OCI-LY7 (cell line): ENCODE measurements around the gene IP6K3. TPM values are rescaled to one million over a fixed set of nuclear protein-coding genes. Genes with fewer than 3 reads are reported as not detected.
A peak's percentile ranks its signal among the peaks of the same experiment; 100 is the strongest.

Experiments used
- BruUV-seq: library from RNA; stranded (reverse); fragments of 400-500 nt; replicated peaks from 2 replicates; lab custom pipeline; 2021; lab: Mats Ljungman, UMichigan
- CTCF ChIA-PET: fragments of 300-600 bp; sonication (Branson Sonifier 250); formaldehyde crosslinking; loops from one replicate; lab custom pipeline; 2022; ENCODE audit warnings: antibody characterized with exemption; ENCODE audit not compliant: unreplicated experiment; lab: Charles Lee
- POLR2A ChIA-PET: fragments of 300-600 bp; sonication (Branson Sonifier 250); formaldehyde crosslinking; loops from one replicate; lab custom pipeline; 2022; ENCODE audit warnings: antibody characterized with exemption; lab: Charles Lee
- DNase-seq: peaks from one replicate; pipeline ENCODE4 v3.0.0-alpha.2; 2015; ENCODE audit warnings: low spot score
- H2AFZ ChIP-seq: fragments of 200-600 bp; sonication (generic), shearing (Covaris generic); 2 replicates; pipeline ENCODE4 v1.6.1; 2014; ENCODE audit warnings: mild to moderate bottlenecking, antibody characterized with exemption, low read length, moderate library complexity
- H3K27ac ChIP-seq: fragments of 200-600 bp; sonication (generic); 2 replicates; pipeline ENCODE4 v1.5.1; 2014; ENCODE audit warnings: mixed run types, low read depth, mild to moderate bottlenecking, moderate library complexity, low read length, inconsistent platforms; ENCODE audit not compliant: poor library complexity, severe bottlenecking
- H3K36me3 ChIP-seq: fragments of 200-600 bp; sonication (generic); 2 replicates; pipeline ENCODE4 v1.6.1; 2014; ENCODE audit warnings: mild to moderate bottlenecking, antibody characterized with exemption, low read length, moderate library complexity, mixed read lengths; ENCODE audit not compliant: insufficient read depth
- H3K4me1 ChIP-seq: fragments of 200-600 bp; sonication (generic); 2 replicates; pipeline ENCODE4 v1.5.1; 2014; ENCODE audit warnings: mild to moderate bottlenecking, low read length; ENCODE audit not compliant: insufficient read depth, poor library complexity, severe bottlenecking
- H3K4me2 ChIP-seq: fragments of 200-600 bp; sonication (generic); 2 replicates; pipeline ENCODE4 v1.6.1; 2014; ENCODE audit warnings: mild to moderate bottlenecking, low read length
- H3K4me3 ChIP-seq: fragments of 200-600 bp; sonication (generic); 2 replicates; pipeline ENCODE4 v1.5.1; 2014; ENCODE audit warnings: mild to moderate bottlenecking, low read depth, low read length; ENCODE audit not compliant: poor library complexity, severe bottlenecking
- H3K79me2 ChIP-seq: fragments of 200-600 bp; sonication (generic); 2 replicates; pipeline ENCODE4 v1.6.1; 2016; ENCODE audit warnings: low read depth, mild to moderate bottlenecking, low read length, moderate library complexity, mixed read lengths; ENCODE audit not compliant: insufficient read depth
- H3K9me2 ChIP-seq: fragments of 200-600 bp; sonication (generic); 2 replicates; pipeline ENCODE4 v1.6.1; 2016; ENCODE audit warnings: mild to moderate bottlenecking, low read length, mixed read lengths; ENCODE audit not compliant: insufficient read depth
- H3K9me3 ChIP-seq: fragments of 200-600 bp; sonication (generic); 2 replicates; pipeline ENCODE4 v1.6.1; 2014; ENCODE audit warnings: mild to moderate bottlenecking, mixed run types, low read length, mixed read lengths
- H4K20me1 ChIP-seq: fragments of 200-600 bp; sonication (generic); 2 replicates; pipeline ENCODE4 v1.6.1; 2014; ENCODE audit warnings: mild to moderate bottlenecking, antibody characterized with exemption, low read length, moderate library complexity, mixed read lengths; ENCODE audit not compliant: insufficient read depth
- EZH2phosphoT487 ChIP-seq: fragments of 200-600 bp; sonication (generic); IDR thresholded peaks from 2 replicates; pipeline ENCODE4 v1.6.1; 2018; ENCODE audit warnings: low read depth, borderline replicate concordance, mild to moderate bottlenecking, mixed run types, antibody characterized with exemption, low read length, moderate library complexity, mixed read lengths
- intact Hi-C: fragments of 100-400 bp; cut with micrococcal nuclease; formaldehyde crosslinking; loops from one replicate; pipeline ENCODE4 v1.10.0; 2022; ENCODE audit not compliant: unreplicated experiment
- total RNA-seq, 2 experiments: library from RNA; depleted of rRNA in 1 of 2; stranded (reverse); fragments of >200 nt in 1 of 2; shearing (Covaris generic) in 1 of 2; gene quantifications; 2 replicates each; pipeline ENCODE4 v1.2.3, GENCODE V29; 2014 to 2022
- TF ChIP-seq, protein P1 (sequence below): fragments of 200-600 bp; sonication (generic); conservative IDR thresholded peaks from 2 replicates; pipeline ENCODE4 v1.5.1; 2014; ENCODE audit warnings: mild to moderate bottlenecking, antibody characterized with exemption, low read length, moderate library complexity, mixed read lengths

Gene IP6K3
- total RNA-seq, 2 experiments from 2014 or later, result not detected

DNA sequence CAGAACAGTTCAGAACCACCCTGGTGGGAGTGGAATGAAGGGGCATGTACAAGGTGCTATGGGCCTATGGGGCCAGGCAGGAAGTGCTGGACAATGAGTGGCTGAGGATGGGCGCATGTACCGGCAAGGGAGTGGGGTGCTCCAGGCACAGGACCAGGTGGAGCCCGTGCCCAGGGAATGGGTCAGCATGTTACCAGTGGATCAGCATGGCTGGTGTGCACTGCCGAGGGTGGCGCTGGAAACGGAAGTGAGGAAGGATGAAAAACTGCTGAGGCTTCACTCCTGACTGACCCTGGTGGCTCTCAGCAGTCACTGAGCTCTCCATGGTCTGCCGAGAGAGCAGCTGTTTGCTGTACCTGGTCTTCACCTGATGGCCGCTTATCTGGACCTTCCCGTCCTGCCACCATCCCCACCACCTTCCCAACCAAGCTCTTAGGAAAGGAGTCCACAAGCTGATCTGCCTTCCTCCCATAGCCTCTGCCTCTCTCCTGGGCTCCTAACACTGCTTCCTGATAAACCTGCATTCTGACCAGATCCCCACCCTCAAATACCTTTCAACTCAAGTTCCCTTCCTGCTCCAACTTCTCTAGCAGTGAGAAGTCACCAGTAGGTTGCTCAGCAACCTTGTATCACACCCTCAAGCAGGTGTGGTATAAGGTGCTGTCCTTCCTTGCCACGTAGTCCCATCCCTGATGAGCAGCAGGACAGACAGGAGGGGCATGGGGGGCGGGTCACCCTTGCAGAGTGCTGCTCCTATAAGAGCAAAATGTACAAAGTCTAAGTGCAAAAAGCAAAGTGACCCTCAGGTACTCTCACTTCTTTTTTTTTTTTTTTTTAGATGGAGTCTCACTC, 42.3 kb downstream of the IP6K3 start:
- Histone ChIP-seq H3K9me3 (no peaks in the 10 kb centered on the region), H3K4me3 (no peak overlapping the region), H2AFZ (no peak overlapping the region), H3K4me2 (no peak overlapping the region), H3K9me2 (no peaks in the 10 kb centered on the region), H3K79me2 (peaks cover 2% of the 10 kb centered on the region; the same call in 1 of the 2 replicates), H3K4me1 (peaks cover 26% of the 10 kb centered on the region), H3K27ac (no peak overlapping the region), H4K20me1 (0 out of 2 replicates have a peak, but pooled peaks cover 6% of the 10 kb centered on the region), H3K36me3 (peaks cover 63% of the 10 kb centered on the region)
- intact Hi-C loops, result no loop called here
- BruUV-seq, result no TSS peak
- ChIA-PET POLR2A (no interaction called here), CTCF (no interaction called here)
- TF ChIP-seq, protein P1, sequence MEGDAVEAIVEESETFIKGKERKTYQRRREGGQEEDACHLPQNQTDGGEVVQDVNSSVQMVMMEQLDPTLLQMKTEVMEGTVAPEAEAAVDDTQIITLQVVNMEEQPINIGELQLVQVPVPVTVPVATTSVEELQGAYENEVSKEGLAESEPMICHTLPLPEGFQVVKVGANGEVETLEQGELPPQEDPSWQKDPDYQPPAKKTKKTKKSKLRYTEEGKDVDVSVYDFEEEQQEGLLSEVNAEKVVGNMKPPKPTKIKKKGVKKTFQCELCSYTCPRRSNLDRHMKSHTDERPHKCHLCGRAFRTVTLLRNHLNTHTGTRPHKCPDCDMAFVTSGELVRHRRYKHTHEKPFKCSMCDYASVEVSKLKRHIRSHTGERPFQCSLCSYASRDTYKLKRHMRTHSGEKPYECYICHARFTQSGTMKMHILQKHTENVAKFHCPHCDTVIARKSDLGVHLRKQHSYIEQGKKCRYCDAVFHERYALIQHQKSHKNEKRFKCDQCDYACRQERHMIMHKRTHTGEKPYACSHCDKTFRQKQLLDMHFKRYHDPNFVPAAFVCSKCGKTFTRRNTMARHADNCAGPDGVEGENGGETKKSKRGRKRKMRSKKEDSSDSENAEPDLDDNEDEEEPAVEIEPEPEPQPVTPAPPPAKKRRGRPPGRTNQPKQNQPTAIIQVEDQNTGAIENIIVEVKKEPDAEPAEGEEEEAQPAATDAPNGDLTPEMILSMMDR, result no peak
- DNase-seq, result no peak

DNA sequence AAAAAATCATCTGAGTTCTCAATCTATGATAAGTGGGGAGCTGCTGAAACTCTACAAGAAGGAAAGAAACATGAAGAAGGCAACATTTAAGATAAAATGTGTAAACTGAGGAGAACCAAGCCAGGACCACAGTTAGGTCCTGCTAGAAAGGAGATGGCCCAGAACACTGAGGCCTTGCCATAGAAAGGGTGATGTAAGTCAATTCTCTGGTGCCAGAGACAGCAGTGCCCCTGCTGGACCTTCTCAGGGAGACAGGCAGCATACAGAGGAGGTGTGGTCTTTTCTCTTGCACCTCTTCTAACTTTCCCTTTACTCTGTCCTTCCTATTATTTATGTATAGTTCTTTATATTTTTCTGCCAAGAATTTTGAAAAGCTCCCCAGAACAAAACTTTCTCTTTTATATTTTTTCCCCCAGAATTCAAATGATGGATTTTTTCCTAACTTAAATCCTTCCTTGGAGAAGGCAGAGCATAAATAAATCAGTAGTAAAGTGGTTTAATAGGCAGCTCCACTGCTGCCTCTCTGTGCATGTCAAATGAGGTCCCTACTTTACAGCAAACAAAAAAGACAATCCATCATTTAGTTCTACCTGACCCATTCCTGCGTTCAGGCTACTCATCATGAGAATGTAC, 44.2 kb downstream of the IP6K3 start:
- CTCF ChIA-PET, result no interaction called here
- Histone ChIP-seq H3K9me2 (no peaks in the 10 kb centered on the region), H3K4me3 (no peak overlapping the region), H3K27ac (no peak overlapping the region), H3K4me1 (peaks cover 21% of the 10 kb centered on the region), H4K20me1 (0 out of 2 replicates have a peak, but pooled peaks cover 6% of the 10 kb centered on the region), H3K79me2 (no peaks in the 10 kb centered on the region), H2AFZ (no peak overlapping the region), H3K9me3 (no peaks in the 10 kb centered on the region), H3K4me2 (no peak overlapping the region), H3K36me3 (peaks cover 64% of the 10 kb centered on the region)
- no TSS peak for BruUV-seq
- POLR2A ChIA-PET, result interaction anchor here (1.0 to 1.1 kb wide), 2 partner anchors 8 to 11 kb away, joined by 3 read pairs; no protein-coding TSS in a partner anchor
- intact Hi-C loops, result no loop called here
- peak; percentile 49 for DNase-seq
- TF ChIP-seq, protein P1, result peak; percentile 65
- TF ChIP-seq EZH2phosphoT487, result no peak
